Keratinocyte (primary cell): Measurements from ENCODE around the gene FBXO44. TPM values are rescaled to one million over a fixed set of nuclear protein-coding genes. Genes with fewer than 3 reads are reported as not detected.

ENCODE experiments used
- DNase-seq: peaks from one replicate; pipeline ENCODE4 v3.0.0-alpha.2; 2011; ENCODE audit warnings: low read depth, missing footprints, low spot score
- FAIRE-seq: peaks from 2 replicates; lab custom pipeline; 2011; peaks lifted over from hg19 to GRCh38; lab: Jason Lieb, UNC
- H2AFZ ChIP-seq: 2 replicates; pipeline ENCODE4 v1.6.0; 2012; ENCODE audit warnings: low read length, control low read depth, inconsistent platforms; ENCODE audit not compliant: control insufficient read depth
- H3K27ac ChIP-seq: 2 replicates; pipeline ENCODE4 v1.5.1; 2011; ENCODE audit warnings: low read length; ENCODE audit not compliant: control insufficient read depth, insufficient read depth
- H3K27me3 ChIP-seq: 3 replicates; pipeline ENCODE4 v1.6.0; 2011; ENCODE audit warnings: low read length; ENCODE audit not compliant: control insufficient read depth, insufficient read depth; ENCODE audit errors: extremely low read depth
- H3K36me3 ChIP-seq, 2 experiments: 2 replicates in 1 of 2; 3 replicates in 1 of 2; pipeline ENCODE4 v1.5.1; 2011; ENCODE audit warnings: low read length in 2 of 2, mild to moderate bottlenecking in 1 of 2; ENCODE audit not compliant: control insufficient read depth in 2 of 2, insufficient read depth in 2 of 2; ENCODE audit errors: extremely low read depth in 1 of 2
- H3K4me1 ChIP-seq: 3 replicates; pipeline ENCODE4 v1.5.1; 2011; ENCODE audit warnings: low read length; ENCODE audit not compliant: control insufficient read depth, insufficient read depth; ENCODE audit errors: extremely low read depth
- H3K4me2 ChIP-seq: 3 replicates; pipeline ENCODE4 v1.6.0; 2011; ENCODE audit warnings: low read depth, low read length; ENCODE audit not compliant: control insufficient read depth, insufficient read depth; ENCODE audit errors: extremely low read depth
- H3K4me3 ChIP-seq, 3 experiments: fragments of 200-600 bp in 1 of 3; sonication (generic) in 1 of 3; 2 replicates in 2 of 3; 3 replicates in 1 of 3; pipeline ENCODE4 v1.5.1; 2011 to 2016; ENCODE audit warnings: low read length in 3 of 3, mild to moderate bottlenecking in 3 of 3, control low read depth in 2 of 3, inconsistent platforms in 1 of 3, low read depth in 1 of 3, mixed read lengths in 1 of 3, mixed run types in 1 of 3, moderate library complexity in 1 of 3; ENCODE audit not compliant: control insufficient read depth in 2 of 3, insufficient read depth in 2 of 3; ENCODE audit errors: extremely low read depth in 1 of 3
- H3K79me2 ChIP-seq: 2 replicates; pipeline ENCODE4 v1.6.0; 2012; ENCODE audit warnings: low read length; ENCODE audit not compliant: control insufficient read depth, insufficient read depth
- H3K9ac ChIP-seq: 3 replicates; pipeline ENCODE4 v1.6.0; 2011; ENCODE audit warnings: low read length; ENCODE audit not compliant: control insufficient read depth, insufficient read depth; ENCODE audit errors: extremely low read depth
- H3K9me1 ChIP-seq: 3 replicates; pipeline ENCODE4 v1.6.0; 2011; ENCODE audit warnings: low read length; ENCODE audit not compliant: control insufficient read depth, insufficient read depth; ENCODE audit errors: extremely low read depth
- H3K9me3 ChIP-seq: 2 replicates; pipeline ENCODE4 v1.5.1; 2012; ENCODE audit warnings: low read depth, low read length; ENCODE audit not compliant: control insufficient read depth
- H4K20me1 ChIP-seq: 3 replicates; pipeline ENCODE4 v1.6.0; 2011; ENCODE audit warnings: low read length; ENCODE audit not compliant: control insufficient read depth, insufficient read depth; ENCODE audit errors: extremely low read depth
- CTCF ChIP-seq, 3 experiments: IDR thresholded peaks in 1 of 3; conservative IDR thresholded peaks in 1 of 3; optimal IDR thresholded peaks in 1 of 3; 2 replicates in 2 of 3; 3 replicates in 1 of 3; pipeline versions ENCODE3 to v1.5.1; 2011; ENCODE audit warnings: low read length in 3 of 3, mild to moderate bottlenecking in 3 of 3, moderate library complexity in 2 of 3, control low read depth in 1 of 3, inconsistent platforms in 1 of 3; ENCODE audit not compliant: insufficient read depth in 2 of 3; ENCODE audit errors: extremely low read depth in 1 of 3
- EZH2 ChIP-seq: IDR thresholded peaks from one replicate; pipeline ENCODE4 v1.6.1; 2012; ENCODE audit warnings: inconsistent platforms, mild to moderate bottlenecking, low read length, moderate library complexity
- dilution Hi-C: fragments of 300-500 bp; cut with MboI; formaldehyde crosslinking; loops from one replicate; pipeline ENCODE4 v1.7.0; 2020; ENCODE audit warnings: low sequenced_read_pairs; ENCODE audit not compliant: extremely low pct_ligation_motif_present
- polyA plus RNA-seq, 5 experiments: library from polyadenylated mRNA; depleted of rRNA in 3 of 5; stranded (reverse) in 3 of 5; stranded (forward) in 1 of 5; unstranded in 1 of 5; fragments of >200 nt; gene quantifications; 1 replicate in 1 of 5; 2 replicates in 3 of 5; 3 replicates in 1 of 5; pipeline versions ENCODE4 v1.2.1 to v1.2.3, GENCODE V29; 2011 to 2012; ENCODE audit warnings: missing spikeins in 2 of 5, low read depth in 1 of 5, low replicate concordance in 1 of 5

FBXO44 gene
- polyA plus RNA-seq, 1 donor (not counting 4 experiments of a cell fraction or from before 2014, with no cell fraction given): 23.1 TPM

GRCh38 chr1:11670747-11671146 is 16.1 kb downstream of the FBXO44 start:
- Histone ChIP-seq H3K9me3 (no peaks in the 10 kb centered on the region), H3K4me1 (no peaks in the 10 kb centered on the region), H3K4me3 (no peak overlapping the region), H3K9ac (no peak overlapping the region), H3K27me3 (no peaks in the 10 kb centered on the region), H2AFZ (no peak overlapping the region), H3K27ac (no peak overlapping the region), H3K9me1 (no peaks in the 10 kb centered on the region), H3K79me2 (no peaks in the 10 kb centered on the region), H4K20me1 (no peaks in the 10 kb centered on the region), H3K36me3 (peaks cover 13 to 16% of the 10 kb centered on the region in 2 experiments), H3K4me2 (no peak overlapping the region)
- DNase-seq: no peak
- FAIRE-seq: no peak
- TF ChIP-seq CTCF (optimal IDR thresholded peaks at IDR 0.05 in 1 of 3, IDR thresholded peaks at IDR 0.05 in 1 of 3, conservative IDR thresholded peaks at IDR 0.05 in 1 of 3; ENCODE audit: extremely low read depth in 1 of 3, insufficient read depth in 2 of 3, low read length in 3 of 3) (no peak), EZH2 (no peak)
- dilution Hi-C loops: no loop called here

- H3K9me3 ChIP-seq: no peaks in the 10 kb centered on the region
- dilution Hi-C loops: no loop called here
- no peak overlapping the region for H3K9ac ChIP-seq
- no peaks in the 10 kb centered on the region for H3K9me1 ChIP-seq
- H3K36me3 ChIP-seq: peaks cover 13 to 16% of the 10 kb centered on the region in 2 experiments
- no peak overlapping the region for H2AFZ ChIP-seq
- H3K79me2 ChIP-seq: no peaks in the 10 kb centered on the region
- no peak for DNase-seq
- no peaks in the 10 kb centered on the region for H3K27me3 ChIP-seq
- no peaks in the 10 kb centered on the region for H3K4me1 ChIP-seq
- H3K4me2 ChIP-seq: no peak overlapping the region
- no peak for TF ChIP-seq CTCF (optimal IDR thresholded peaks at IDR 0.05 in 1 of 3, IDR thresholded peaks at IDR 0.05 in 1 of 3, conservative IDR thresholded peaks at IDR 0.05 in 1 of 3; ENCODE audit: extremely low read depth in 1 of 3, insufficient read depth in 2 of 3, low read length in 3 of 3)
- TF ChIP-seq EZH2: no peak
- H3K4me3 ChIP-seq: no peak overlapping the region
- H4K20me1 ChIP-seq: no peaks in the 10 kb centered on the region
- no peak overlapping the region for H3K27ac ChIP-seq
- no peak for FAIRE-seq
Observed at GRCh38 chr1:11671205-11671543, 16.5 kb downstream of the FBXO44 start.
